Measurements from ENCODE around the gene MAMDC4.

Gene MAMDC4

GRCh38 chr9:136849960-136850865 lies 1.9 kb upstream of the MAMDC4 start:
- DNase-seq: no peak

- no peak for DNase-seq
Measured at GRCh38 chr9:136850866-136851775, 1.0 kb upstream of the MAMDC4 start.

GRCh38 chr9:136852664-136853595 lies 784 bp downstream of the MAMDC4 start:
- no peak for DNase-seq

GRCh38 chr9:136853596-136854112 lies 1.5 kb downstream of the MAMDC4 start:
- no peak for DNase-seq

GRCh38 chr9:136854113-136854841 lies 2.1 kb downstream of the MAMDC4 start:
- DNase-seq: no peak

GRCh38 chr9:136854842-136855460 lies 2.8 kb downstream of the MAMDC4 start:
- DNase-seq: no peak

GRCh38 chr9:136855461-136856078 lies 3.4 kb downstream of the MAMDC4 start:
- no peak for DNase-seq

GRCh38 chr9:136856079-136856476 lies 3.9 kb downstream of the MAMDC4 start:
- DNase-seq: no peak

GRCh38 chr9:136856541-136857141 lies 4.5 kb downstream of the MAMDC4 start:
- no peak for DNase-seq

GRCh38 chr9:136857166-136857565 lies 5.0 kb downstream of the MAMDC4 start:
- no peak for DNase-seq

GRCh38 chr9:136857581-136858412 lies 5.7 kb downstream of the MAMDC4 start:
- no peak for DNase-seq

- DNase-seq: no peak
Measured at GRCh38 chr9:136858452-136858843, 6.3 kb downstream of the MAMDC4 start.

GRCh38 chr9:136858844-136859757 lies 7.0 kb downstream of the MAMDC4 start:
- DNase-seq: no peak

GRCh38 chr9:136860529-136860928 lies 8.4 kb downstream of the MAMDC4 start:
- DNase-seq: no peak

GRCh38 chr9:136860933-136861873 lies 9.1 kb downstream of the MAMDC4 start:
- no peak for DNase-seq

GRCh38 chr9:136861874-136862457 lies 9.8 kb downstream of the MAMDC4 start:
- DNase-seq: no peak

Data from suppressor macrophage treated with lipopolysaccharide for 4 hours (primary cell).